Loucy (cell line): ENCODE measurements around the gene FGB.

Experiments used
- H2AFZ ChIP-seq: fragments of 200-600 bp; sonication (generic); 2 replicates; pipeline ENCODE4 v1.6.0; 2016; ENCODE audit warnings: antibody characterized with exemption, mild to moderate bottlenecking, low read length, moderate library complexity
- H3F3A ChIP-seq: fragments of 200-600 bp; 2 replicates; pipeline ENCODE4 v1.6.0; 2016; ENCODE audit warnings: antibody characterized with exemption, low read depth, mild to moderate bottlenecking
- H3K27me3 ChIP-seq: fragments of 200-600 bp; sonication (generic); 2 replicates; pipeline ENCODE4 v1.6.1; 2014; ENCODE audit warnings: low read length, mild to moderate bottlenecking; ENCODE audit not compliant: insufficient read depth, poor library complexity, severe bottlenecking
- H3K36me3 ChIP-seq: fragments of 200-600 bp; sonication (generic); 2 replicates; pipeline ENCODE4 v1.6.1; 2016; ENCODE audit warnings: low read length; ENCODE audit not compliant: insufficient read depth
- H3K4me1 ChIP-seq: fragments of 200-600 bp; sonication (generic); 2 replicates; pipeline ENCODE4 v1.5.1; 2014; ENCODE audit warnings: low read length, mild to moderate bottlenecking; ENCODE audit not compliant: insufficient read depth, poor library complexity, severe bottlenecking
- H3K4me2 ChIP-seq: fragments of 200-600 bp; sonication (generic); 2 replicates; pipeline ENCODE4 v1.6.0; 2014; ENCODE audit warnings: antibody characterized with exemption, low read length, low read depth, mild to moderate bottlenecking; ENCODE audit not compliant: poor library complexity, severe bottlenecking
- H3K4me3 ChIP-seq: fragments of 200-600 bp; sonication (generic); 2 replicates; pipeline ENCODE4 v1.5.1; 2014; ENCODE audit warnings: low read length, mild to moderate bottlenecking, mixed read lengths; ENCODE audit not compliant: poor library complexity, severe bottlenecking
- H3K79me2 ChIP-seq: fragments of 200-600 bp; sonication (generic); 2 replicates; pipeline ENCODE4 v1.6.1; 2014; ENCODE audit warnings: low read length; ENCODE audit not compliant: insufficient read depth
- H3K9ac ChIP-seq: fragments of 200-600 bp; sonication (generic); 2 replicates; pipeline ENCODE4 v1.6.0; 2014; ENCODE audit warnings: mild to moderate bottlenecking, low read depth, low read length, moderate library complexity; ENCODE audit not compliant: poor library complexity, severe bottlenecking
- H3K9me2 ChIP-seq: fragments of 200-600 bp; sonication (generic); replicated peaks from 2 replicates; pipeline ENCODE4 v1.6.1; 2016; ENCODE audit warnings: low read depth, low read length, mixed read lengths
- H3K9me3 ChIP-seq: fragments of 200-600 bp; sonication (generic); 2 replicates; pipeline ENCODE4 v1.6.1; 2014; ENCODE audit warnings: mild to moderate bottlenecking, antibody characterized with exemption, low read length, low read depth; ENCODE audit not compliant: insufficient read depth
- H4K20me1 ChIP-seq: fragments of 200-600 bp; sonication (generic); 2 replicates; pipeline ENCODE4 v1.6.0; 2014; ENCODE audit warnings: antibody characterized with exemption, low read length, mild to moderate bottlenecking; ENCODE audit not compliant: insufficient read depth, poor library complexity, severe bottlenecking
- CTCF ChIP-seq: fragments of 200-600 bp; sonication (generic); conservative IDR thresholded peaks from 2 replicates; pipeline ENCODE4 v1.5.1; 2014; ENCODE audit warnings: mild to moderate bottlenecking, antibody characterized with exemption, low read length
- EZH2phosphoT487 ChIP-seq: fragments of 200-600 bp; IDR thresholded peaks from 2 replicates; pipeline ENCODE4 v1.6.1; 2018; ENCODE audit warnings: antibody characterized with exemption, mild to moderate bottlenecking, moderate library complexity, borderline replicate concordance

FGB gene

GRCh38 chr4:154569584-154569983 is 6.8 kb downstream of the FGB start:
- H3K9me2 ChIP-seq: no peaks in the 10 kb centered on the region
- no peak overlapping the region for H3K4me3 ChIP-seq
- H3K4me1 ChIP-seq: no peaks in the 10 kb centered on the region
- H4K20me1 ChIP-seq: no peaks in the 10 kb centered on the region
- H3K4me2 ChIP-seq: no peak overlapping the region
- no peak overlapping the region for H3K9ac ChIP-seq
- H3K27me3 ChIP-seq: no peaks in the 10 kb centered on the region
- H3F3A ChIP-seq: no peaks in the 10 kb centered on the region
- H3K36me3 ChIP-seq: no peaks in the 10 kb centered on the region
- no peaks in the 10 kb centered on the region for H3K9me3 ChIP-seq
- no peaks in the 10 kb centered on the region for H3K79me2 ChIP-seq
- no peak for TF ChIP-seq EZH2phosphoT487
- TF ChIP-seq CTCF: no peak
- H2AFZ ChIP-seq: no peak overlapping the region

GRCh38 chr4:154573190-154573870 is 10.5 kb downstream of the FGB start:
- H3K9me2 ChIP-seq: no peaks in the 10 kb centered on the region
- no peaks in the 10 kb centered on the region for H3K27me3 ChIP-seq
- H3F3A ChIP-seq: no peaks in the 10 kb centered on the region
- no peaks in the 10 kb centered on the region for H3K36me3 ChIP-seq
- H4K20me1 ChIP-seq: no peaks in the 10 kb centered on the region
- no peak overlapping the region for H3K4me3 ChIP-seq
- no peaks in the 10 kb centered on the region for H3K4me1 ChIP-seq
- no peaks in the 10 kb centered on the region for H3K79me2 ChIP-seq
- no peaks in the 10 kb centered on the region for H3K9me3 ChIP-seq
- no peak overlapping the region for H3K4me2 ChIP-seq
- H2AFZ ChIP-seq: no peak overlapping the region
- TF ChIP-seq EZH2phosphoT487 (no peak), CTCF (no peak)
- H3K9ac ChIP-seq: no peak overlapping the region

- no peaks in the 10 kb centered on the region for H3F3A ChIP-seq
- H3K36me3 ChIP-seq: no peaks in the 10 kb centered on the region
- H3K4me3 ChIP-seq: no peak overlapping the region
- H3K4me2 ChIP-seq: no peak overlapping the region
- no peaks in the 10 kb centered on the region for H3K27me3 ChIP-seq
- TF ChIP-seq EZH2phosphoT487 (no peak), CTCF (no peak)
- H3K9me3 ChIP-seq: no peaks in the 10 kb centered on the region
- H4K20me1 ChIP-seq: no peaks in the 10 kb centered on the region
- no peak overlapping the region for H3K9ac ChIP-seq
- no peaks in the 10 kb centered on the region for H3K9me2 ChIP-seq
- H3K4me1 ChIP-seq: no peaks in the 10 kb centered on the region
- no peak overlapping the region for H2AFZ ChIP-seq
- H3K79me2 ChIP-seq: no peaks in the 10 kb centered on the region
Measured at GRCh38 chr4:154574311-154574710, 11.5 kb downstream of the FGB start.
